ENCODE measurements around the gene ARHGEF11.

GRCh38 chr1:156929596-156930238 is 115.8 kb downstream of the ARHGEF11 start:
- no peak for TF ChIP-seq CTCF (conservative IDR thresholded peaks at IDR 0.05)
- no peak for TF ChIP-seq ZFX (IDR thresholded peaks at IDR 0.05)
